Measurements from ENCODE around the gene PPP1R15A.
"Not testable (repeated sequence)": the region's sequence is repeated elsewhere in the genome, so short reads cannot be mapped to it uniquely, and the experiment has no call there.

PPP1R15A gene

GRCh38 chr19:48909424-48910077 lies 37.3 kb downstream of the PPP1R15A start:
- CTCF ChIA-PET; H3K9me3 ChIP-seq (ENCODE audit: control insufficient read depth, insufficient read depth, low read depth, low read length); H3K4me3 ChIP-seq (ENCODE audit: low read depth, low read length); H3K27ac ChIP-seq (ENCODE audit: extremely low read depth, low read depth, low read length); H3K4me1 ChIP-seq (ENCODE audit: control insufficient read depth, insufficient read depth, low read length): not testable (repeated sequence)
- POLR2A ChIA-PET, result interaction anchor here (0.7 kb wide), 1 partner anchor 32 kb away, joined by 3 read pairs; no protein-coding TSS in a partner anchor
- peaks cover 61 to 71% of the 10 kb centered on the region in 2 experiments for H3K36me3 ChIP-seq (ENCODE audit: control insufficient read depth in 2 of 2, insufficient read depth in 1 of 2, low read length in 2 of 2)
- TF ChIP-seq ATF2 (tag by site-specific recombination; IDR thresholded peaks at IDR 0.05; ENCODE audit: low read depth), result peak; percentile 70

DNA sequence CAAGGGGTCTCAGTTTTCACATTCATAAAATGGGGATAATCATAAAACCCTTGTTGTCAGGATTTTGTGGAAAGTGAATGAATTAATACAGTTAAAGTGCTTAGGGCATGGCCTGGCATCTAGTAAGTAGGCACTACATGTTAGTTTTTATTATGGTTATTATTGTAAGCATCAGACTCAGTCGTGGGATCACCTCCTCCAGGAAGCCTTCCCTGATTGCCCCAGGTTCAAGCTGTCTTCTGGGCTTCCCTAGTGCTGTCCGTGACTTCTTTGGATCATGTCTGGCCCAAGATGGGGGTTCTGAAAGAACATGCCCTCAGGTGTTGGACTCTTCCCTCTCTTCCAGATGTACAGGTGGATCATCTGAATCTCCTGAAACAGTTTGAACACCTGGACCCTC lies 38.6 kb downstream of the PPP1R15A start:
- Histone ChIP-seq H3K9me3 (ENCODE audit: control insufficient read depth, insufficient read depth, low read depth, low read length) (no peaks in the 10 kb centered on the region), H3K36me3 (ENCODE audit: control insufficient read depth in 2 of 2, insufficient read depth in 1 of 2, low read length in 2 of 2) (peaks cover 67 to 71% of the 10 kb centered on the region in 2 experiments), H3K4me1 (ENCODE audit: control insufficient read depth, insufficient read depth, low read length) (no peaks in the 10 kb centered on the region), H3K27ac (ENCODE audit: extremely low read depth, low read depth, low read length) (no peak overlapping the region), H3K4me3 (ENCODE audit: low read depth, low read length) (no peak overlapping the region)
- CTCF ChIA-PET, result no interaction called here
- TF ChIP-seq, protein P1, sequence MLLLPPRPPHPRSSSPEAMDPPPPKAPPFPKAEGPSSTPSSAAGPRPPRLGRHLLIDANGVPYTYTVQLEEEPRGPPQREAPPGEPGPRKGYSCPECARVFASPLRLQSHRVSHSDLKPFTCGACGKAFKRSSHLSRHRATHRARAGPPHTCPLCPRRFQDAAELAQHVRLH (tag by site-specific recombination; IDR thresholded peaks at IDR 0.05), result peak; percentile 54
- TF ChIP-seq ZNF785 (tag by site-specific recombination; IDR thresholded peaks at IDR 0.05), result no peak
- POLR2A ChIA-PET, result interaction anchor here (0.7 kb wide), 1 partner anchor 12 kb away, joined by 4 read pairs; the partner anchor contains the start of gene TULP2

DNA sequence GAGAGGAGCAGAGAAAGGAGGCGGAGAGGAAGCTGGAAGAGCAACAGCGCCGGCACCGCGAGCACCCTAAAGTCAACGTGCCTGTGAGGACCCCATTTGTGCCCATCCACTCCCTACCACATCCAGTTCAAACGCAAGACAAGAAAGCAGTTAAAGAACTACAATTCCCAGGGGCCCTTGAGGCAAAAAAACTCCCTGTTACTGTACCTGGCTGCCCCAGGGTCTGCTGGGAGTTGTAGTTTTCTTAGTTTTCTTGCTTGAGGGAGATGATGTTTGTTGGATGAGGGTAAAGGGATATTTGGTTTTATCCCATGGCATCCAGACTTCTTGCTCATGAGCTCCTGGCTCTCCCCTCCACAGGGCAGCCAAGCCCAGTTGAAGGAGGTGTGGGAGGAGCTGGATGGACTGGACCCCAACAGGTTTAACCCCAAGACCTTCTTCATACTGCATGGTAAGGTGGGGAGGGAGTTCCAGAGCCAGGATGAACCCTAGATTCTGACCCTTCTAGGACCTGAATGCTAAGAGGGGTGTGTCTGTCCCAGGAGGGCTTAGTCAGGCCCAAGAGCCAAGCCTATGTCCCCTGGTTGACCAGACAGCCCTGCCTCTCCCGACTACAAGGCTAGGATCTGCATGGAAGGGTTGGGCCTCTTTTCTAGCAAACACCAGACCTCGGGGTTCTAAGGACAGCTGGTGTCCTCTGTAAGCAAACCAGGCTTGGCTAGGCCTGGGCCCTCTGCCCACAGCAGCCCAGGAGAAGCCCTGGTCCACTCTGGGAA lies 41.1 kb downstream of the PPP1R15A start:
- Histone ChIP-seq H3K4me3 (ENCODE audit: low read depth, low read length) (no peak overlapping the region), H3K27ac (ENCODE audit: extremely low read depth, low read depth, low read length) (no peak overlapping the region), H3K36me3 (ENCODE audit: control insufficient read depth in 2 of 2, insufficient read depth in 1 of 2, low read length in 2 of 2) (peaks cover 59 to 65% of the 10 kb centered on the region in 2 experiments), H3K4me1 (ENCODE audit: control insufficient read depth, insufficient read depth, low read length) (no peaks in the 10 kb centered on the region), H3K9me3 (ENCODE audit: control insufficient read depth, insufficient read depth, low read depth, low read length) (no peaks in the 10 kb centered on the region)
- CTCF ChIA-PET, result no interaction called here
- POLR2A ChIA-PET, result interaction anchor here (0.6 to 0.9 kb wide), 4 partner anchors 11 to 43 kb away, joined by 3 to 5 read pairs (median 3); partner anchors contain the start of gene DHDH
- TF ChIP-seq ZNF76 (tag by site-specific recombination; IDR thresholded peaks at IDR 0.05; ENCODE audit: borderline replicate concordance, low read depth) (peak; percentile 96), YY2 (tag by site-specific recombination; IDR thresholded peaks at IDR 0.05) (no peak)

DNA sequence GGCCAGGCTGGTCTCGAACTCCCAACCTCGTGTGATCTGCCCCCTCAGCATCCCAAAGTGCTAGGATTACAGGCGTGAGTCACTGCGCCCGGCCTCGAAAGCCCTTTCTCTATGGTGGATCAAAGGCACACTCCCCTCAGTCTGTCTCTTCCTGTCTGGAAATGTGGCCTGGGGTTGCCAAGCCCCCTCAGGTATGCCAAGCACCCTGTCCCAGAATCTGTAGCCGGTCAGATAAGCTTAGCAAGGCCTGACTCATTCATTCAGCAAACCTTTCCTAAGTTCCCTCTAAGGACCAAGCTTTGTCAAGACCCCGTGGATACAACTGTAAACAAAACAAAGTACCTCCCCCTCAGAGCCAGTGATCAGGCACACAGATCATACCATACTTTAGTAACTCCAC lies 42.0 kb downstream of the PPP1R15A start:
- TF ChIP-seq ZNF121 (tag by site-specific recombination; IDR thresholded peaks at IDR 0.05) (no peak), WT1 (tag by site-specific recombination; IDR thresholded peaks at IDR 0.05) (no peak), SALL2 (tag by site-specific recombination; IDR thresholded peaks at IDR 0.05; ENCODE audit: borderline replicate concordance) (no peak), ZNF600 (tag by site-specific recombination; IDR thresholded peaks at IDR 0.05) (no peak), ZNF202 (tag by site-specific recombination; IDR thresholded peaks at IDR 0.05; ENCODE audit: borderline replicate concordance) (no peak)
- TF ChIP-seq, protein P2, sequence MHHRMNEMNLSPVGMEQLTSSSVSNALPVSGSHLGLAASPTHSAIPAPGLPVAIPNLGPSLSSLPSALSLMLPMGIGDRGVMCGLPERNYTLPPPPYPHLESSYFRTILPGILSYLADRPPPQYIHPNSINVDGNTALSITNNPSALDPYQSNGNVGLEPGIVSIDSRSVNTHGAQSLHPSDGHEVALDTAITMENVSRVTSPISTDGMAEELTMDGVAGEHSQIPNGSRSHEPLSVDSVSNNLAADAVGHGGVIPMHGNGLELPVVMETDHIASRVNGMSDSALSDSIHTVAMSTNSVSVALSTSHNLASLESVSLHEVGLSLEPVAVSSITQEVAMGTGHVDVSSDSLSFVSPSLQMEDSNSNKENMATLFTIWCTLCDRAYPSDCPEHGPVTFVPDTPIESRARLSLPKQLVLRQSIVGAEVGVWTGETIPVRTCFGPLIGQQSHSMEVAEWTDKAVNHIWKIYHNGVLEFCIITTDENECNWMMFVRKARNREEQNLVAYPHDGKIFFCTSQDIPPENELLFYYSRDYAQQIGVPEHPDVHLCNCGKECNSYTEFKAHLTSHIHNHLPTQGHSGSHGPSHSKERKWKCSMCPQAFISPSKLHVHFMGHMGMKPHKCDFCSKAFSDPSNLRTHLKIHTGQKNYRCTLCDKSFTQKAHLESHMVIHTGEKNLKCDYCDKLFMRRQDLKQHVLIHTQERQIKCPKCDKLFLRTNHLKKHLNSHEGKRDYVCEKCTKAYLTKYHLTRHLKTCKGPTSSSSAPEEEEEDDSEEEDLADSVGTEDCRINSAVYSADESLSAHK (tag by site-specific recombination; IDR thresholded peaks at IDR 0.05), result no peak
- TF ChIP-seq, protein P3, sequence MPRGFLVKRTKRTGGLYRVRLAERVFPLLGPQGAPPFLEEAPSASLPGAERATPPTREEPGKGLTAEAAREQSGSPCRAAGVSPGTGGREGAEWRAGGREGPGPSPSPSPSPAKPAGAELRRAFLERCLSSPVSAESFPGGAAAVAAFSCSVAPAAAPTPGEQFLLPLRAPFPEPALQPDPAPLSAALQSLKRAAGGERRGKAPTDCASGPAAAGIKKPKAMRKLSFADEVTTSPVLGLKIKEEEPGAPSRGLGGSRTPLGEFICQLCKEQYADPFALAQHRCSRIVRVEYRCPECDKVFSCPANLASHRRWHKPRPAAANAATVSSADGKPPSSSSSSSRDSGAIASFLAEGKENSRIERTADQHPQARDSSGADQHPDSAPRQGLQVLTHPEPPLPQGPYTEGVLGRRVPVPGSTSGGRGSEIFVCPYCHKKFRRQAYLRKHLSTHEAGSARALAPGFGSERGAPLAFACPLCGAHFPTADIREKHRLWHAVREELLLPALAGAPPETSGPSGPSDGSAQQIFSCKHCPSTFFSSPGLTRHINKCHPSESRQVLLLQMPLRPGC (tag by site-specific recombination; IDR thresholded peaks at IDR 0.05), result no peak
- H3K4me3 ChIP-seq (ENCODE audit: low read depth, low read length), result no peak overlapping the region
- H3K27ac ChIP-seq (ENCODE audit: extremely low read depth, low read depth, low read length), result no peak overlapping the region
- ChIA-PET CTCF (interaction anchor here (0.6 kb wide), 2 partner anchors 67 to 119 kb away, joined by 3 read pairs; no protein-coding TSS in a partner anchor), POLR2A (no interaction called here)
- no peaks in the 10 kb centered on the region for H3K9me3 ChIP-seq (ENCODE audit: control insufficient read depth, insufficient read depth, low read depth, low read length)
- no peaks in the 10 kb centered on the region for H3K4me1 ChIP-seq (ENCODE audit: control insufficient read depth, insufficient read depth, low read length)
- peaks cover 58 to 67% of the 10 kb centered on the region in 2 experiments for H3K36me3 ChIP-seq (ENCODE audit: control insufficient read depth in 2 of 2, insufficient read depth in 1 of 2, low read length in 2 of 2)

Data from HEK293 (cell line).